Left renal pelvis (tissue), 4 donors: Measurements from ENCODE around the gene BTBD9. TPM values are rescaled to one million over a fixed set of nuclear protein-coding genes. Genes with fewer than 3 reads are reported as not detected.

Experiments
- DNase-seq, 4 donors: peaks; one replicate each; pipeline ENCODE4 v3.0.0-alpha.2; 2013; ENCODE audit warnings: low read depth in 4 of 4, low spot score in 3 of 4
- polyA plus RNA-seq, 4 donors: library from polyadenylated mRNA; unstranded; fragments of 120-200 nt; gene quantifications; one replicate each; pipeline ENCODE4 v1.2.1, GENCODE V29; 2013; ENCODE audit not compliant: insufficient read length in 4 of 4

Gene BTBD9
- polyA plus RNA-seq, 4 donors, result 12.0 to 15.9 (median 12.5) TPM

GRCh38 chr6:38567436-38567835 is 72.3 kb downstream of the BTBD9 start:
- DNase-seq, result no peak

- no peak for DNase-seq
Observed at GRCh38 chr6:38566295-38567030, 73.3 kb downstream of the BTBD9 start.

DNA sequence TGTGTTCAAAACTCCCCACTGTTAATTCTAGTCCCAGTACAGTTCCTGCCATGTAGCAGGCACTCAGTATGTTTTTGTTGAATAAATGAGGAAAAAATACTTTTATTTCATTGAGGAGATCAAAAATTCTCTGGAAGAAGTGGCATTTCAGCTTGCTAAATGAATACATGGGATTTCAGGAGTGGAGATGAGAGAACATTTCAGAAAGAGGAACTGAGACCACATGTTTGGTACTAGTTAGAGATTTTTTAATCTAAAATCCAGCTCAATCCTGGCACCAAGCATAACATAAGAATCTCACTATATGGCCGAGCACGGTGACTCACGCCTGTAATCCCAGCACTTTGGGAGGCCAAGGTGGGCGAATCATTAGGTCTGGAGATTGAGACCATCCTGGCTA is 75.4 kb downstream of the BTBD9 start:
- DNase-seq, result no peak

DNA sequence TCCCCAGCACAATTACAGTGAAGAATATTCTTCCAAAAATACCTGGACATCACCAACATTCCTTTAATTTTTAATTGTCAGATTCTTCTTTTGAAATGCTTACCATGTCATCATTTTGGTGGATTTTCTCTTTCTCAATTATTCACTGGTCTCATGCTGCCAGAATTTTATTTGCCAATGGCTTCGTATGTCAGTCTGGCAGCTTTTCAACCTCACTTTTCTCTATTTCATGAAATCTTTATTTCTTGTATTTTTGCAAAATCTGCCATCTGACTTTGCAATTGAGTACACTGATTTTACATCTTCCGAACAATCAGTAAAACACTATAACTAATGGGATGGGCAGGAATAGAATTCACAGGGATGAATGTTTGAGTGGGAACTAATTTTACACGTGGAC is 84.1 kb downstream of the BTBD9 start:
- DNase-seq, result no peak

GRCh38 chr6:38554700-38555413 is 84.9 kb downstream of the BTBD9 start:
- no peak for DNase-seq

DNA sequence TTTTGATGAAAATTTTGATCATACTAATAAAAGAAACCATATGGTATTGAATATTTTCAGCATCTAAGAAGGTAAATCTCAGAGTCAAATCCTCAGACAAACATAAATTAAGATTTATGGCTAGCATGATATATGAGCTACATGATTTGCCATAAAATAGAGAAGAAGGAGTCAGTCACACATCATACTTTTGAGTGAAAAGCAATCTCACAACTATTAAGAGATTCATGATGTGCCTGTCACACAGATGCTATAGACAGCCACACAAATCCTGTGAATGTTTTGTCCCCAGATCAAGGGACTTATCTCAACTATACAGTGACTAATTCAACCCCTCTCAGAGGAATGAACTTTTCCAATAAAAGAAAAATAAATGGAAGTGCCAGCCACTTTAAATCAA is 85.7 kb downstream of the BTBD9 start:
- DNase-seq, result no peak

DNA sequence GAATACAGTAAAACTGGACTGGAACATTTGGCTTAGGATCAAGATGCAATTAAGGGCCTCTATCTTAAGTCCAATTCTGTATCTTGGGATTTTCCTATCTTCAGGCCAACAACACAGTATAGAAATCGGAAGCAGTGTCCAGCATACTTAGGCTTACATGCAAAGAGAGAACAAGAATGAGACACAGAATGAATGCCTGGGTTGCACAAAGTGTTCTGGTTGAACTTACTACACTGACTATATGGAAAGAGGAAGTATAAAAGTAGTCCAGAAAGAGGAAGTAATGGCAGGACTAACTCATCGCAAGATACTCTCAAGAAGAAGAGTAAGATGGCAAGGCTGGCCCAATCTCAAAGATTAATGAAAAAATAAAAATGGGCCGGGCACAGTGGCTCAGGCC is 87.6 kb downstream of the BTBD9 start:
- DNase-seq, result no peak

DNA sequence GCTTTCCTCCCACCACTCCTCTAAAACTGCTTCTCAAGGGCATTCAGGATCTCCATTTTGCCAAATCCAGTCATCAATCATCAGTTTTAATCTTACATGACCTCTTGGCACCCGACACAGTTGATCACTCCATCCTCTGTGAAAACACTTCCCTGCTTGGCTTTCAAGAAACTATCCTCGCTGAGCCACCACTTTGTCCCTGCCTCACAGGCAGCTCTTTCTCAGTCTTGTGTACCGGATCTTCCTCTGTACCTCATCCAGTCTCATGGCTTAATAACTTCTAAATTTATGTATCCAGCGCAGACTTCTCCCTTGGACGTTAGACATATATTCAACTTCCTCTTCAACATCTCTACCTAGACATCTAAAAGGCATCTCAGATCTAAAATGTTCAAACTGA is 89.9 kb downstream of the BTBD9 start:
- DNase-seq, result no peak

- no peak for DNase-seq
Observed at GRCh38 chr6:38549180-38549579, 90.5 kb downstream of the BTBD9 start.

GRCh38 chr6:38543022-38543421 is 96.7 kb downstream of the BTBD9 start:
- no peak for DNase-seq

- DNase-seq, result no peak
Observed at GRCh38 chr6:38542031-38542430, 97.7 kb downstream of the BTBD9 start.

DNA sequence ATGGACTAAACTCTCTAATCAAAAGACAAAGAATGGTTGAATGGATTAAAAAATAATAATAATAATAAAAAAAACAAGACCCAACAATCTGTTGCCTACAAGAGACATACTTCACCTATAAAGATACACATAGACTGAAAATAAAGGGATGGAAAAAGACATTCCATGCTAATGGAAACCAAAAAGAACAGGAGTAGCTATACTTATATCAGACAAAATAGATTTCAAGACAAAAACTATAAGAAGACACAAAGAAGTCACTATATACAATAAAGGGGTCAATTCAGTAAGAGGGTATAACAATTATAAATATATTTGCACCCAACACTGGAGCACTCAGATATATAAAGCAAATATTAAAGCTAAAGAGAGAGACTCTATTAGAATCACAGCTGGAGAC is 106.7 kb downstream of the BTBD9 start:
- no peak for DNase-seq

DNA sequence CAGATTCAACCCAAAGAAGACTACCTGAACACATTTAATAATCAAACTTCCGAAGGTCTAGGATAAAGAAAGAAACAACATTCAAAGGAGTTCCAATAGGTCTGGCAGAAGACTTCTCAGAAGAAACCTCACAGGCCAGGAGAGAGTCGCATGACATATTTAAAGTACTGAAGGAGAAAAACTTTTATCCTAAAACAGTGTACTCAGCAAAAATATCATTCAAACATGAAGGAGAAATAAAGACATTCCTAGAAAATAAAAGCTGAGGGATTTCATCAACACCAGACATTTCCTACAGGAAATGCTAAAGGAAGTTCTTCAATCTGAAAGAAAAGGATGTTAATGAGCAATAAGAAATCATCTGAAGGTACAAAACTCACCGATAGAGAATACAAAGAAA is 108.6 kb downstream of the BTBD9 start:
- no peak for DNase-seq

GRCh38 chr6:38528196-38528965 is 111.3 kb downstream of the BTBD9 start:
- DNase-seq, result no peak

DNA sequence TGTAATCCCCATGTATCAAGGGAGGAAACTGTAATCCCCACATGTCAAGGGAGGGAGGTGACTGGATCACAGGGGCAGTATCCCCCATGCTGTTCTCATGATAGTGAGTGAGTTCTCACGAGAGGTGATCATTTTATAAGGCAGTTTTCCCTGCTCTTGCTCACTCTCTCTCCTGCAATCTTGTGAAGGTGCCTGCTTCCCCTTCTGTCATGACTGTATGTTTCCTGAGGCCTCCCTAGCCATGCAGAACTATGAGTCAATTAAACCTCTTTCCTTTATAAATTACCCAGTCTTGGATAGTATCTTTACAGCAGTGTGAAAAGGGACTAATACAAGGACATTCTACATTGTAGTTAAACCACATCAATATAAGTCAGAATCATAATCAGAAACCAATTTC is 112.4 kb downstream of the BTBD9 start:
- no peak for DNase-seq

- DNase-seq, result no peak
Observed at GRCh38 chr6:38525888-38526287, 113.8 kb downstream of the BTBD9 start.

DNA sequence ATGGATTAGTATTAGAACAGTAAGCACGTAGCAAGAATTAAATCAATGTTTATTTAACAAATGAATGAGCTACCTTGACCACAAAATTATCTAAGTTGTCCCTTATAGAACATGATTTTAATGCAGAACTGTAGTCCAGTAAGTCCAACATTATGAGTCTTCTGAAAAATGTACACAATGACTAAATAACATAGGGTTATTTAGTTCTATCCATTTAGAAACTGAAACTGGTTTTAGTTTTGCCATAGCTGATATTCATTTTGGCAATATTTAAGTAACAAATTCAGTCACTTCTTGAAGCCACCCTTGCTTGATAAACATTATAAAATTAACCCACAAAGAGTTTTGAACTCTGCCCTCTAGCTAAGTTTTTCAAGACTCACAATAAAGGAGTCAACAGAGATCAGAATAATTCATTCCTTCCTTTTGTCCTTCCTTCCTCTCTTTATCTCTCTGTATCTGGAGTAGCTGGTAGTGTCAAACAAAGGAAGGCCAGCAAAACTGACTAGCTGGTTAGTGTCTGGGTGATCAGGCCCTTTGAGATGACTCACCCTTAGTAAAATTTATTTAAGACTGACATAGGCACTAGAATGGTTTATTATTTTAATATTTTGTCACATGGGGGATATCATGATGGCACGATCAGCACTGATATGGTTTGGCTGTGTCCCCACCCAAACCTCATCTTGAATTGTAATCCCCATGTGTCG is 115.1 kb downstream of the BTBD9 start:
- DNase-seq, result no peak

DNA sequence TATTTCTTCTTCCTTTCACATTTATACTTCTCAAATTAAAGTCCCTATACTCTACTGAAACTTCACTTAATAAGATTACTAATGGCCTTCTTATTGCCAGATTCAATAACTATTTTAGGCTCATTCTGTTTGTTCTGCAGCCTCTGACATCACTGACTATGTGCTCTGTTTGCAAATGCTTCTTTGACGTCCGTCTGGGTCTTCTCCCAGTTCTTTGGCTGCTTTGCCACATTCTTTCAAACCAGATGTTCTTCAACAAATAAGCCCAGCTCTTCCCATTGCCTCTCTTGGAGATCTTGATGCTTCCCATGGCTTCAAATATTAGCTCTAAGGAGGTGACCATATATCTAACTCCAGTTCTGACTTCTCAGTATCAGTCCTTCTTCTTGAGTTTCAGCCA is 117.4 kb downstream of the BTBD9 start:
- DNase-seq, result no peak

GRCh38 chr6:38518511-38519304 is 121.0 kb downstream of the BTBD9 start:
- DNase-seq, result no peak

GRCh38 chr6:38517005-38517404 is 122.7 kb downstream of the BTBD9 start:
- DNase-seq, result no peak
